SK-N-SH (cell line): ENCODE data around the gene VARS1. TPM values are rescaled to one million over a fixed set of nuclear protein-coding genes. Genes with fewer than 3 reads are reported as not detected.
"Not testable (repeated sequence)": the region's sequence is repeated elsewhere in the genome, so short reads cannot be mapped to it uniquely, and the experiment has no call there.

Experiments
- CTCF ChIA-PET: fragments of 300-600, 350-600 bp; formaldehyde crosslinking; extraction: SDS; loops from one replicate; lab custom pipeline; 2021; lab: Yijun Ruan, JAX
- POLR2A ChIA-PET: fragments of 350-600 bp; sonication (Branson Sonifier 250); formaldehyde crosslinking; extraction: SDS; loops from one replicate; lab custom pipeline; 2020; ENCODE audit warnings: antibody characterized with exemption, inconsistent platforms; lab: Yijun Ruan, JAX
- DNase-seq: peaks from one replicate; pipeline ENCODE4 v3.0.0; 2012
- H2AFZ ChIP-seq: fragments of 200-600 bp; sonication (generic); 2 replicates; pipeline ENCODE4 v1.8.1; 2016; ENCODE audit warnings: antibody characterized with exemption, mild to moderate bottlenecking, low read depth
- H3F3A ChIP-seq: fragments of 200-600 bp; sonication (generic); replicated peaks from 2 replicates; pipeline ENCODE3; 2016; ENCODE audit warnings: antibody characterized with exemption, mild to moderate bottlenecking; ENCODE audit not compliant: insufficient read depth
- H3K27ac ChIP-seq, 2 experiments: fragments of 200-500 bp in 1 of 2; fragments of 200-600 bp in 1 of 2; sonication (Bioruptor generic) in 1 of 2; sonication (generic), shearing (Covaris generic) in 1 of 2; 2 replicates each; pipeline versions ENCODE4 v1.5.1 to v1.6.1; 2014 to 2016; ENCODE audit warnings: low read depth in 2 of 2, inconsistent platforms in 1 of 2, low read length in 1 of 2, mild to moderate bottlenecking in 1 of 2, mixed read lengths in 1 of 2
- H3K27me3 ChIP-seq: fragments of 200-600 bp; sonication (generic), shearing (Covaris generic); 2 replicates; pipeline ENCODE4 v1.6.1; 2016; ENCODE audit warnings: mixed run types; ENCODE audit not compliant: insufficient read depth
- H3K36me3 ChIP-seq, 2 experiments: fragments of 200-500 bp in 1 of 2; fragments of 200-600 bp in 1 of 2; sonication (Bioruptor generic) in 1 of 2; sonication (generic) in 1 of 2; replicated peaks in 1 of 2; 2 replicates each; pipeline versions ENCODE3 to v1.5.1; 2014 to 2016; ENCODE audit warnings: low read length in 1 of 2, mild to moderate bottlenecking in 1 of 2; ENCODE audit not compliant: insufficient read depth in 2 of 2, control insufficient read depth in 1 of 2
- H3K4me1 ChIP-seq, 2 experiments: fragments of 200-500 bp in 1 of 2; fragments of 200-600 bp in 1 of 2; sonication (Bioruptor generic) in 1 of 2; sonication (generic), shearing (Covaris generic) in 1 of 2; 2 replicates each; pipeline versions ENCODE4 v1.5.1 to v1.6.1; 2014 to 2016; ENCODE audit warnings: low read depth in 1 of 2, low read length in 1 of 2, mixed run types in 1 of 2; ENCODE audit not compliant: insufficient read depth in 2 of 2, control insufficient read depth in 1 of 2
- H3K4me2 ChIP-seq: fragments of 200-600 bp; sonication (generic), shearing (Covaris generic); 2 replicates; pipeline ENCODE4 v1.6.1; 2017; ENCODE audit warnings: mixed run types
- H3K4me3 ChIP-seq, 2 experiments: fragments of 200-500 bp in 1 of 2; fragments of 200-600 bp in 1 of 2; sonication (Bioruptor generic) in 1 of 2; sonication (generic), shearing (Covaris generic) in 1 of 2; 2 replicates each; pipeline versions ENCODE4 v1.5.1 to v1.8.1; 2014 to 2016; ENCODE audit warnings: low read depth in 2 of 2, inconsistent platforms in 1 of 2, low read length in 1 of 2, mild to moderate bottlenecking in 1 of 2, mixed read lengths in 1 of 2, moderate library complexity in 1 of 2
- H3K79me2 ChIP-seq: fragments of 200-600 bp; sonication (generic); 2 replicates; pipeline ENCODE4 v1.8.1; 2017; ENCODE audit warnings: mild to moderate bottlenecking; ENCODE audit not compliant: insufficient read depth
- H3K9ac ChIP-seq: fragments of 200-600 bp; sonication (generic); 2 replicates; pipeline ENCODE4 v1.6.1; 2017; ENCODE audit warnings: mixed run types
- H3K9me2 ChIP-seq: fragments of 200-600 bp; sonication (generic); 2 replicates; pipeline ENCODE4 v1.6.1; 2017; ENCODE audit warnings: mixed run types
- H3K9me3 ChIP-seq: fragments of 200-600 bp; sonication (generic); 2 replicates; pipeline ENCODE4 v1.6.1; 2017; ENCODE audit warnings: mixed run types, mild to moderate bottlenecking, moderate library complexity
- H4K20me1 ChIP-seq: fragments of 200-600 bp; sonication (generic); 2 replicates; pipeline ENCODE4 v1.6.1; 2017; ENCODE audit warnings: mild to moderate bottlenecking, mixed run types; ENCODE audit not compliant: insufficient read depth
- CTCF ChIP-seq: fragments of 200-600 bp; sonication (generic); IDR thresholded peaks from 2 replicates; pipeline ENCODE4 v1.6.1; 2017; ENCODE audit warnings: antibody characterized with exemption, mild to moderate bottlenecking, moderate library complexity
- ELF1 ChIP-seq: IDR thresholded peaks from 2 replicates; pipeline ENCODE4 v1.4.0; 2012
- EZH2phosphoT487 ChIP-seq: fragments of 200-600 bp; sonication (generic); IDR thresholded peaks from 2 replicates; pipeline ENCODE4 v1.6.1; 2017; ENCODE audit warnings: low read depth, mixed run types, mild to moderate bottlenecking, antibody characterized with exemption, moderate library complexity, borderline replicate concordance
- FOSL2 ChIP-seq: IDR thresholded peaks from 2 replicates; pipeline ENCODE4 v1.4.0; 2012; ENCODE audit warnings: low read depth, mild to moderate bottlenecking, moderate library complexity, borderline replicate concordance
- FOXJ3 ChIP-seq: sonication (generic); formaldehyde crosslinking; IDR thresholded peaks from 2 replicates; pipeline ENCODE4 v1.5.1; 2020; ENCODE audit warnings: mild to moderate bottlenecking, missing genetic modification reagents
- FOXM1 ChIP-seq: IDR thresholded peaks from 2 replicates; pipeline ENCODE4 v1.4.0; 2012; ENCODE audit warnings: low read depth, mild to moderate bottlenecking
- GABPA ChIP-seq: IDR thresholded peaks from 2 replicates; pipeline ENCODE4 v1.4.0; 2012; ENCODE audit warnings: low read depth, mild to moderate bottlenecking
- GATA2 ChIP-seq: sonication (generic); formaldehyde crosslinking; IDR thresholded peaks from 2 replicates; pipeline ENCODE4 v1.5.0; 2020; ENCODE audit warnings: mild to moderate bottlenecking, missing genetic modification reagents
- IRF3 ChIP-seq: fragments of 150-350 bp; IDR thresholded peaks from 2 replicates; pipeline ENCODE4 v1.6.1; 2016; ENCODE audit warnings: mild to moderate bottlenecking, low read depth, low read length
- MAX ChIP-seq: IDR thresholded peaks from 2 replicates; pipeline ENCODE4 v1.4.0; 2012; ENCODE audit warnings: low read depth
- MEF2A ChIP-seq: IDR thresholded peaks from 2 replicates; pipeline ENCODE4 v1.4.0; 2012; ENCODE audit warnings: low read depth, borderline replicate concordance
- MXI1 ChIP-seq: IDR thresholded peaks from 2 replicates; pipeline ENCODE4 v1.6.1; 2012; ENCODE audit warnings: mild to moderate bottlenecking, low read depth, low read length, improper control_type of control experiment
- PBX3 ChIP-seq: IDR thresholded peaks from 2 replicates; pipeline ENCODE4; 2012
- POLR2AphosphoS5 ChIP-seq: IDR thresholded peaks from 2 replicates; pipeline ENCODE4 v1.6.1; 2012; ENCODE audit warnings: low read depth, low read length
- RAD21 ChIP-seq: IDR thresholded peaks from 2 replicates; pipeline ENCODE4 v1.6.1; 2012; ENCODE audit warnings: mild to moderate bottlenecking, low read length
- RFX5 ChIP-seq: IDR thresholded peaks from 2 replicates; pipeline ENCODE4 v1.6.1; 2012; ENCODE audit warnings: mild to moderate bottlenecking, improper control_type of control experiment, low read length
- SMC3 ChIP-seq: IDR thresholded peaks from 2 replicates; pipeline ENCODE4 v1.6.1; 2012; ENCODE audit warnings: low read depth, low read length, improper control_type of control experiment
- WGBS: methylation state at CpG from one replicate; pipeline ENCODE4 v1.1.6; 2017; ENCODE audit warnings: low lambda C conversion rate; 5-methylcytosine and 5-hydroxymethylcytosine counted together
- polyA plus RNA-seq, 3 experiments: library from polyadenylated mRNA; depleted of rRNA; stranded (reverse); fragments of >200 nt; gene quantifications; 2 replicates each; pipeline ENCODE4 v1.2.3, GENCODE V29; 2012

Gene VARS1
- polyA plus RNA-seq, 1 of the 3 experiments (the other 2 are of a cell fraction): 35.1 TPM

- DNase-seq: no peak
- CTCF ChIA-PET: interaction anchor here (0.8 to 3.0 kb wide), 10 partner anchors 9 to 248 kb away, joined by 3 to 37 read pairs (median 7); partner anchors contain the start of genes ATP6V1G2, DDAH2 and LSM2
- H3K4me1 ChIP-seq: peaks cover 3 to 12% of the 10 kb centered on the region in 2 experiments; a peak in 3 of 4 replicates
- H3K27me3 ChIP-seq: no peaks in the 10 kb centered on the region
- H3K36me3 ChIP-seq: peaks cover 18 to 26% of the 10 kb centered on the region in 2 experiments
- 3% methylated on average over 7 of the region's 7 CpGs for WGBS
- H3K27ac ChIP-seq: peak overlapping the region; percentile 72 to 96; a peak in 3 of 4 replicates
- H3K4me2 ChIP-seq: peak overlapping the region; percentile 99
- peak overlapping the region; percentile 84 for H3K9ac ChIP-seq
- peaks cover 38% of the 10 kb centered on the region for H3K79me2 ChIP-seq
- peaks cover 25% of the 10 kb centered on the region for H3F3A ChIP-seq
- no peaks in the 10 kb centered on the region for H3K9me2 ChIP-seq
- peak overlapping the region; percentile 45; the same call in 1 of the 2 replicates for H2AFZ ChIP-seq
- no peaks in the 10 kb centered on the region for H4K20me1 ChIP-seq
- TF ChIP-seq GATA2 (peak; percentile 12; the same call in 1 of the 2 replicates), SMC3 (no peak), MXI1 (peak; percentile 62; the same call in 1 of the 2 replicates), RAD21 (0 out of 2 replicates have a peak, but pooled peaks have one; percentile 7)
- peak overlapping the region; percentile 80 to 82 for H3K4me3 ChIP-seq
- no peaks in the 10 kb centered on the region for H3K9me3 ChIP-seq
- POLR2A ChIA-PET: interaction anchor here (0.8 to 1.8 kb wide), 7 partner anchors 12 to 1177 kb away, joined by 3 to 24 read pairs (median 4); partner anchors contain the start of genes CLIC1, DDX39B, HSPA1A and HSPA1L
Measured at GRCh38 chr6:31794294-31794865, 1.2 kb downstream of the VARS1 start.

GRCh38 chr6:31793927-31794245 lies 1.7 kb downstream of the VARS1 start:
- peaks cover 23 to 31% of the 10 kb centered on the region in 2 experiments for H3K36me3 ChIP-seq
- peak overlapping the region; percentile 84; the same call in 1 of the 2 replicates for H3K9ac ChIP-seq
- H3K4me2 ChIP-seq: peak overlapping the region; percentile 99
- peak overlapping the region; percentile 72 to 96; a peak in 3 of 4 replicates for H3K27ac ChIP-seq
- H3K4me3 ChIP-seq: peak overlapping the region; percentile 80 to 82
- H3K79me2 ChIP-seq: peaks cover 38% of the 10 kb centered on the region
- H3K4me1 ChIP-seq: peaks cover 3 to 12% of the 10 kb centered on the region in 2 experiments; a peak in 3 of 4 replicates
- DNase-seq, H2AFZ ChIP-seq, H3K27me3 ChIP-seq, H4K20me1 ChIP-seq, POLR2A ChIA-PET, H3K9me2 ChIP-seq, H3K9me3 ChIP-seq: not testable (repeated sequence)
- H3F3A ChIP-seq: peaks cover 30% of the 10 kb centered on the region
- 85% methylated on average over 6 of the region's 6 CpGs for WGBS
- CTCF ChIA-PET: interaction anchor here (3.0 kb wide), 1 partner anchor 141 kb away, joined by 7 read pairs; no protein-coding TSS in a partner anchor

GRCh38 chr6:31792761-31793171 lies 2.8 kb downstream of the VARS1 start:
- peak overlapping the region in 1 of 2 experiments; percentile 72; a peak in 2 of 4 replicates for H3K27ac ChIP-seq
- no peaks in the 10 kb centered on the region for H3K9me3 ChIP-seq
- no peaks in the 10 kb centered on the region for H4K20me1 ChIP-seq
- peaks cover 23 to 31% of the 10 kb centered on the region in 2 experiments for H3K36me3 ChIP-seq
- H3K27me3 ChIP-seq: no peaks in the 10 kb centered on the region
- H3K4me1 ChIP-seq: peaks cover 3 to 12% of the 10 kb centered on the region in 2 experiments; a peak in 3 of 4 replicates
- no peaks in the 10 kb centered on the region for H3K9me2 ChIP-seq
- ChIA-PET POLR2A (no interaction called here), CTCF (interaction anchor here (2.3 to 3.8 kb wide), 2 partner anchors 16 to 23 kb away, joined by 16 to 62 read pairs; partner anchors contain the start of gene VWA7)
- peaks cover 25% of the 10 kb centered on the region for H3F3A ChIP-seq
- H3K4me2 ChIP-seq: peak overlapping the region; percentile 53; the same call in 1 of the 2 replicates
- no peak overlapping the region for H3K4me3 ChIP-seq
- 45% methylated on average over 9 of the region's 12 CpGs for WGBS
- no peak overlapping the region for H3K9ac ChIP-seq
- H2AFZ ChIP-seq: no peak overlapping the region
- H3K79me2 ChIP-seq: peaks cover 38% of the 10 kb centered on the region
- no peak for DNase-seq
- TF ChIP-seq FOSL2 (peak; percentile 36; the same call in 1 of the 2 replicates), MAX (no peak), FOXJ3 (CRISPR knock-in tag) (no peak), EZH2phosphoT487 (no peak), PBX3 (no peak), GATA2 (no peak), CTCF (no peak), ELF1 (no peak), IRF3 (no peak), FOXM1 (no peak), GABPA (peak; percentile 42; the same call in 1 of the 2 replicates), MEF2A (no peak), RFX5 (no peak), POLR2AphosphoS5 (no peak)
